H9 (cell line): ENCODE data around the gene GAL3ST1. TPM values are rescaled to one million over a fixed set of nuclear protein-coding genes. Genes with fewer than 3 reads are reported as not detected.

Source experiments
- DNase-seq: peaks from one replicate; pipeline ENCODE4 v3.0.0-alpha.2; 2017
- H2AFZ ChIP-seq: one replicate; pipeline ENCODE4 v1.6.1; 2013; ENCODE audit warnings: mild to moderate bottlenecking, low read length, control low read depth, moderate library complexity
- H2AK5ac ChIP-seq: 2 replicates; pipeline ENCODE4 v1.6.1; 2013; ENCODE audit warnings: low read length, control low read depth, mixed read lengths; ENCODE audit not compliant: insufficient read length
- H2BK120ac ChIP-seq: one replicate; pipeline ENCODE4 v1.6.1; 2013; ENCODE audit warnings: low read depth, mild to moderate bottlenecking, low read length, control low read depth, inconsistent platforms; ENCODE audit not compliant: poor library complexity, severe bottlenecking
- H2BK12ac ChIP-seq: 2 replicates; pipeline ENCODE4 v1.6.1; 2013; ENCODE audit warnings: low read length, control low read depth, mixed read lengths, low read depth; ENCODE audit not compliant: insufficient read length
- H2BK15ac ChIP-seq: 2 replicates; pipeline ENCODE4 v1.6.1; 2013; ENCODE audit warnings: low read depth, low read length, control low read depth
- H2BK20ac ChIP-seq: one replicate; pipeline ENCODE4 v1.6.1; 2013; ENCODE audit warnings: low read depth, mild to moderate bottlenecking, low read length, control low read depth, inconsistent platforms; ENCODE audit not compliant: poor library complexity, severe bottlenecking
- H2BK5ac ChIP-seq: 2 replicates; pipeline ENCODE4 v1.6.1; 2013; ENCODE audit warnings: low read length, control low read depth, mixed read lengths; ENCODE audit not compliant: insufficient read length
- H3K14ac ChIP-seq: 2 replicates; pipeline ENCODE4 v1.6.1; 2013; ENCODE audit warnings: low read length, control low read depth; ENCODE audit not compliant: insufficient read depth
- H3K18ac ChIP-seq: 2 replicates; pipeline ENCODE4 v1.6.1; 2013; ENCODE audit warnings: low read depth, mild to moderate bottlenecking, mixed read lengths, low read length, control low read depth; ENCODE audit not compliant: insufficient read length
- H3K23ac ChIP-seq: 2 replicates; pipeline ENCODE4 v1.6.1; 2013; ENCODE audit warnings: low read length, control low read depth, mixed read lengths, low read depth; ENCODE audit not compliant: insufficient read length
- H3K23me2 ChIP-seq: 2 replicates; pipeline ENCODE4 v1.6.1; 2013; ENCODE audit warnings: low read depth, mild to moderate bottlenecking, mixed read lengths, low read length, control low read depth; ENCODE audit not compliant: insufficient read length, poor library complexity, severe bottlenecking
- H3K27ac ChIP-seq: 2 replicates; pipeline ENCODE4 v1.5.1; 2013; ENCODE audit warnings: low read length, control low read depth, mixed read lengths, low read depth; ENCODE audit not compliant: insufficient read length
- H3K27me3 ChIP-seq: 2 replicates; pipeline ENCODE4 v1.6.1; 2013; ENCODE audit warnings: low read length, control low read depth, inconsistent platforms; ENCODE audit not compliant: insufficient read depth
- H3K4ac ChIP-seq: 2 replicates; pipeline ENCODE4 v1.6.1; 2013; ENCODE audit warnings: low read depth, mild to moderate bottlenecking, control low read depth, inconsistent platforms, low read length, moderate library complexity
- H3K4me1 ChIP-seq: 2 replicates; pipeline ENCODE4 v1.6.1; 2013; ENCODE audit warnings: low read length, control low read depth, inconsistent platforms; ENCODE audit not compliant: insufficient read depth
- H3K4me2 ChIP-seq: 2 replicates; pipeline ENCODE4 v1.6.1; 2013; ENCODE audit warnings: low read length, control low read depth, mixed read lengths; ENCODE audit not compliant: insufficient read length, insufficient read depth
- H3K56ac ChIP-seq: 2 replicates; pipeline ENCODE4 v1.6.1; 2013; ENCODE audit warnings: low read depth, mild to moderate bottlenecking, mixed read lengths, low read length, control low read depth; ENCODE audit not compliant: insufficient read length
- H3K79me1 ChIP-seq: 2 replicates; pipeline ENCODE4 v1.6.1; 2013; ENCODE audit warnings: low read depth, mild to moderate bottlenecking, moderate library complexity, low read length, control low read depth, inconsistent platforms; ENCODE audit not compliant: insufficient read depth, poor library complexity, severe bottlenecking
- H3K79me2 ChIP-seq: 2 replicates; pipeline ENCODE4 v1.6.1; 2013; ENCODE audit warnings: low read length, control low read depth, inconsistent platforms; ENCODE audit not compliant: insufficient read depth
- H3K9ac ChIP-seq: 2 replicates; pipeline ENCODE4 v1.6.1; 2013; ENCODE audit warnings: low read length, control low read depth, mixed read lengths; ENCODE audit not compliant: insufficient read length; ENCODE audit errors: extremely low read depth
- H3K9me3 ChIP-seq: one replicate; pipeline ENCODE4 v1.6.1; 2013; ENCODE audit warnings: low read depth, low read length, inconsistent platforms; ENCODE audit not compliant: control insufficient read depth
- H3T11ph ChIP-seq: one replicate; pipeline ENCODE4 v1.6.1; 2013; ENCODE audit warnings: mild to moderate bottlenecking, low read length, control low read depth, inconsistent platforms
- H4K20me1 ChIP-seq: one replicate; pipeline ENCODE4 v1.6.1; 2013; ENCODE audit not compliant: control insufficient read depth, insufficient read length, insufficient read depth
- H4K5ac ChIP-seq: 2 replicates; pipeline ENCODE4 v1.6.1; 2013; ENCODE audit warnings: low read depth, mild to moderate bottlenecking, mixed read lengths, low read length, control low read depth; ENCODE audit not compliant: insufficient read length
- H4K8ac ChIP-seq: replicated peaks from 2 replicates; pipeline ENCODE4 v1.6.1; 2013; ENCODE audit warnings: low read length, control low read depth, mixed read lengths, low read depth; ENCODE audit not compliant: insufficient read length
- H4K91ac ChIP-seq: 2 replicates; pipeline ENCODE4 v1.6.1; 2013; ENCODE audit warnings: low read depth, mild to moderate bottlenecking, moderate library complexity, mixed read lengths, low read length, control low read depth; ENCODE audit not compliant: insufficient read length
- H3K27ac Mint-ChIP-seq, 3 experiments: 2 replicates in 2 of 3; 3 replicates in 1 of 3; pipeline ENCODE4 v1.8.0; 2020 to 2021; ENCODE audit warnings: mixed read lengths in 3 of 3, mild to moderate bottlenecking in 1 of 3, moderate library complexity in 1 of 3
- H3K27me3 Mint-ChIP-seq: 2 replicates; pipeline ENCODE4 v1.8.0; 2021; ENCODE audit warnings: low read depth, mild to moderate bottlenecking, moderate library complexity, mixed read lengths
- H3K36me3 Mint-ChIP-seq, 3 experiments: 2 replicates in 2 of 3; 3 replicates in 1 of 3; pipeline ENCODE4 v1.8.0; 2020 to 2021; ENCODE audit warnings: low read depth in 3 of 3, mixed read lengths in 3 of 3; ENCODE audit not compliant: insufficient read depth in 1 of 3
- H3K4me1 Mint-ChIP-seq, 2 experiments: 2 replicates each; pipeline ENCODE4 v1.8.0; 2020; ENCODE audit warnings: mixed read lengths in 2 of 2
- H3K4me3 Mint-ChIP-seq, 2 experiments: 2 replicates in 1 of 2; 3 replicates in 1 of 2; pipeline ENCODE4 v1.8.0; 2020 to 2021; ENCODE audit warnings: mild to moderate bottlenecking in 2 of 2, mixed read lengths in 2 of 2, moderate library complexity in 1 of 2
- H3K9me3 Mint-ChIP-seq, 2 experiments: 2 replicates in 1 of 2; 3 replicates in 1 of 2; pipeline ENCODE4 v1.8.0; 2020; ENCODE audit warnings: mild to moderate bottlenecking in 2 of 2, mixed read lengths in 2 of 2, moderate library complexity in 1 of 2
- CTCF ChIP-seq: fragments of 200-600 bp; sonication (generic); conservative IDR thresholded peaks from 3 replicates; pipeline ENCODE4 v1.8.0; 2021; ENCODE audit warnings: antibody characterized with exemption, mild to moderate bottlenecking
- WGBS: extraction: QIAGEN DNeasy Blood & Tissue Kit; methylation state at CpG from one replicate; pipeline ENCODE4 v1.1.7; 2013; ENCODE audit warnings: missing lambda C conversion rate, low lambda C conversion rate, mixed read lengths; ENCODE audit not compliant: insufficient read length; ENCODE audit errors: extremely low coverage; 5-methylcytosine and 5-hydroxymethylcytosine counted together
- total RNA-seq: library from RNA; stranded (reverse); gene quantifications from 2 replicates; pipeline ENCODE4 v1.2.1, GENCODE V29; 2021

Gene GAL3ST1
- total RNA-seq, 1 experiment from 2014 or later = 5.1 TPM

GRCh38 chr22:30538280-30538679 lies 36.2 kb downstream of the GAL3ST1 start:
- no peak for TF ChIP-seq CTCF
- WGBS = no CpG with 5 or more reads among the region's 6 CpGs

More at GRCh38 chr22:30538280-30538679, 36.2 kb downstream of the GAL3ST1 start:
- peaks cover 14% of the 10 kb centered on the region for H3K27me3 Mint-ChIP-seq
- Histone ChIP-seq H3K27me3 (no peaks in the 10 kb centered on the region; the same call in 1 of the 2 replicates), H2AFZ (no peak overlapping the region), H2AK5ac (no peak overlapping the region), H3K79me2 (no peaks in the 10 kb centered on the region), H2BK12ac (no peak overlapping the region), H3K27ac (no peak overlapping the region), H4K8ac (no peak overlapping the region), H2BK20ac (no peak overlapping the region), H2BK5ac (no peak overlapping the region), H3K14ac (no peak overlapping the region), H3K23me2 (no peaks in the 10 kb centered on the region), H4K91ac (no peak overlapping the region), H4K20me1 (no peaks in the 10 kb centered on the region), H3K9me3 (no peaks in the 10 kb centered on the region), H2BK15ac (no peak overlapping the region), H3K4me1 (no peaks in the 10 kb centered on the region; the same call in 1 of the 2 replicates), H3K4ac (no peak overlapping the region), H3K23ac (no peak overlapping the region), H3T11ph (no peak overlapping the region), H3K56ac (no peak overlapping the region), H3K4me2 (no peak overlapping the region), H2BK120ac (no peak overlapping the region), H3K79me1 (no peaks in the 10 kb centered on the region), H3K18ac (no peak overlapping the region), H3K9ac (no peak overlapping the region), H4K5ac (no peak overlapping the region)
- no peak overlapping the region for H3K27ac Mint-ChIP-seq
- no peaks in the 10 kb centered on the region for H3K9me3 Mint-ChIP-seq
- no peaks in the 10 kb centered on the region; a peak in 2 of 7 replicates for H3K36me3 Mint-ChIP-seq
- no peak overlapping the region for H3K4me3 Mint-ChIP-seq
- H3K4me1 Mint-ChIP-seq = peaks cover 15 to 26% of the 10 kb centered on the region in 2 experiments
- DNase-seq = no peak
